DOHH2 (cell line): ENCODE results near the gene SLC7A14.

ENCODE experiments used
- EZH2phosphoT487 ChIP-seq: fragments of 200-600 bp; sonication (generic); IDR thresholded peaks from 2 replicates; pipeline ENCODE4 v1.6.1; 2017; ENCODE audit warnings: borderline replicate concordance, mild to moderate bottlenecking, antibody characterized with exemption, low read length, moderate library complexity, mixed read lengths
- TF ChIP-seq, protein P1 (sequence below): fragments of 200-600 bp; sonication (generic); IDR thresholded peaks from one replicate; pipeline ENCODE4 v1.5.1; 2014; ENCODE audit warnings: antibody characterized with exemption, mild to moderate bottlenecking, low read depth, low read length; ENCODE audit not compliant: poor library complexity, severe bottlenecking

DNA sequence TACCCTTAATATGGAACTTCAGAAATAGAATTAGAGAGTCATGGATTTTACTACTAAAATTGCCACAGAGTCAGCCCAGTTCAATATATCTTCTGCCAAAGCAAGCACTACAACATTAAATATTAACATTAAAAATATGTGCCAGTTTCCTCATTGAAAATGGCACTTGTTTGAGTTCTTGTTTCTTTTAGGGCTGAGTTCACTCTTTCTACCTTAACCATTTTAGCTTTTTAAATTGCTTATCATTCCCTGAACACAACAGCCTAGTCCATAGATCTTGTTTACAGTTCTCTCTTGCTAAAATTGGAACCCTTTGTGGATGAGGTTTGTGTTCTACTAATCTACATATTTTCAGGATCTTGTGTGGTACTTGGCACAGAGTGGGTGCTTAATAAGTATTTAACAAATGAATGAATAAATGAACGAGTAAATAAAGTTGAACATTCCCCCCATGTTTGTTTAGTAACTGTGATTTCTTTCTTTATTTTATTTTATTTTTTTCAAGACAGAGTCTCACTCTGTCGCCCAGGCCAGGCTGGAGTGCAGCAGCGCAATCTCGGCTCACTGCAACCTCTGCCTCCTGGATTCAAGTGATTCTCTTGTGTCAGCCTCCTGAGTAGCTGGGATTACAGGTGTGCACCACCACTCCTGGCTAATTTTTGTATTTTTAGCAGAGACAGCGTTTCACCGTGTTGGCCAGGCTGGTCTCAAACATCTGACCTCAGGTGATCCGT, 46.0 kb upstream of the SLC7A14 start:
- TF ChIP-seq, protein P1, sequence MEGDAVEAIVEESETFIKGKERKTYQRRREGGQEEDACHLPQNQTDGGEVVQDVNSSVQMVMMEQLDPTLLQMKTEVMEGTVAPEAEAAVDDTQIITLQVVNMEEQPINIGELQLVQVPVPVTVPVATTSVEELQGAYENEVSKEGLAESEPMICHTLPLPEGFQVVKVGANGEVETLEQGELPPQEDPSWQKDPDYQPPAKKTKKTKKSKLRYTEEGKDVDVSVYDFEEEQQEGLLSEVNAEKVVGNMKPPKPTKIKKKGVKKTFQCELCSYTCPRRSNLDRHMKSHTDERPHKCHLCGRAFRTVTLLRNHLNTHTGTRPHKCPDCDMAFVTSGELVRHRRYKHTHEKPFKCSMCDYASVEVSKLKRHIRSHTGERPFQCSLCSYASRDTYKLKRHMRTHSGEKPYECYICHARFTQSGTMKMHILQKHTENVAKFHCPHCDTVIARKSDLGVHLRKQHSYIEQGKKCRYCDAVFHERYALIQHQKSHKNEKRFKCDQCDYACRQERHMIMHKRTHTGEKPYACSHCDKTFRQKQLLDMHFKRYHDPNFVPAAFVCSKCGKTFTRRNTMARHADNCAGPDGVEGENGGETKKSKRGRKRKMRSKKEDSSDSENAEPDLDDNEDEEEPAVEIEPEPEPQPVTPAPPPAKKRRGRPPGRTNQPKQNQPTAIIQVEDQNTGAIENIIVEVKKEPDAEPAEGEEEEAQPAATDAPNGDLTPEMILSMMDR, result no peak
- TF ChIP-seq EZH2phosphoT487, result no peak
